Transverse colon (tissue), 4 donors: Measurements from ENCODE around the gene CDK4. TPM values are rescaled to one million over a fixed set of nuclear protein-coding genes. Genes with fewer than 3 reads are reported as not detected.

Source experiments
- DNase-seq: peaks from one replicate; pipeline ENCODE4 v3.0.0-alpha.2; 2019
- H3K27ac ChIP-seq, 4 donors: fragments of 200-600 bp; sonication (generic); 2 replicates each; pipeline ENCODE4 v1.5.1; 2016 to 2018; ENCODE audit warnings: inconsistent platforms in 4 of 4
- H3K27me3 ChIP-seq: fragments of 200-600 bp; sonication (generic); 2 replicates; pipeline ENCODE4 v1.5.1; 2017; ENCODE audit warnings: inconsistent platforms
- H3K36me3 ChIP-seq, 4 donors: fragments of 200-600 bp; sonication (generic); 2 replicates each; pipeline ENCODE4 v1.5.1; 2017 to 2019; ENCODE audit warnings: inconsistent platforms in 4 of 4
- H3K4me1 ChIP-seq, 4 donors: fragments of 200-600 bp; sonication (generic); 2 replicates each; pipeline ENCODE4 v1.5.1; 2017 to 2020; ENCODE audit warnings: inconsistent platforms in 4 of 4
- H3K4me3 ChIP-seq, 4 donors: fragments of 200-600 bp; sonication (generic); 1 replicate in 1 of 4; 2 replicates in 3 of 4; pipeline versions ENCODE4 v1.5.1 to v1.6.1; 2017 to 2019; ENCODE audit warnings: inconsistent platforms in 4 of 4
- H3K9me3 ChIP-seq, 2 donors: fragments of 200-600 bp; sonication (generic); 2 replicates each; pipeline ENCODE4 v1.5.1; 2017 to 2019; ENCODE audit warnings: inconsistent platforms in 2 of 2
- CTCF ChIP-seq, 5 experiments: fragments of 200-600 bp in 3 of 5; fragments of 450-650 bp in 2 of 5; sonication (generic) in 3 of 5; IDR thresholded peaks; 1 replicate in 2 of 5; 2 replicates in 3 of 5; pipeline ENCODE4 v1.5.1; 2016 to 2017; ENCODE audit warnings: antibody characterized with exemption in 5 of 5, inconsistent platforms in 3 of 5, mild to moderate bottlenecking in 2 of 5, moderate library complexity in 1 of 5
- EP300 ChIP-seq: sonication (generic); formaldehyde crosslinking; IDR thresholded peaks from one replicate; pipeline ENCODE4 v1.6.1; 2017; ENCODE audit warnings: antibody characterized with exemption, low read depth
- POLR2A ChIP-seq: fragments of 450-650 bp; IDR thresholded peaks from one replicate; pipeline ENCODE4 v1.6.1; 2016; ENCODE audit warnings: antibody characterized with exemption, mild to moderate bottlenecking, moderate library complexity
- POLR2AphosphoS5 ChIP-seq, 3 donors: sonication (generic); formaldehyde crosslinking; IDR thresholded peaks; one replicate each; pipeline ENCODE4 v1.6.1; 2016; ENCODE audit warnings: antibody characterized with exemption in 3 of 3
- WGBS, 2 donors: methylation state at CpG; one replicate each; pipeline ENCODE4 v1.1.5; 2018; ENCODE audit warnings: low coverage in 1 of 2; 5-methylcytosine and 5-hydroxymethylcytosine counted together
- in situ Hi-C, 4 donors: fragments of 200-750 bp; cut with MboI; loops; one replicate each; pipeline versions ENCODE4 v1.15.0 to v1.15.1; 2017; ENCODE audit warnings: low sequenced_read_pairs in 3 of 4, low pct_ligation_motif_present in 1 of 4, low pct_unique_long_range_greater_than_20kb in 1 of 4
- intact Hi-C: fragments of 100-400 bp; cut with DNase I; formaldehyde crosslinking; loops from one replicate; pipeline ENCODE4 v1.15.1; 2023; ENCODE audit warnings: low total_unique reads
- total RNA-seq, 4 donors: library from RNA; depleted of rRNA; stranded (reverse); fragments of >200 nt; gene quantifications; one replicate each; pipeline ENCODE4 v1.1.0, GENCODE V29; 2016

CDK4 gene
- total RNA-seq, 4 donors from 2014 or later: 20.9 to 194 (median 47.8) TPM

GRCh38 chr12:57698414-57698813, 53.7 kb downstream of the CDK4 start:
- in situ Hi-C loops: no loop called here
- DNase-seq: no peak
- 91 to 100% methylated on average over 1 to 3 of the region's 3 CpGs for WGBS, 2 donors
- Histone ChIP-seq H3K4me1 (peaks cover 0 to 13% (median 11%) of the 10 kb centered on the region in 4 donors), H3K27me3 (no peaks in the 10 kb centered on the region), H3K27ac (no peak overlapping the region), H3K4me3 (no peak overlapping the region), H3K9me3 (no peaks in the 10 kb centered on the region), H3K36me3 (peaks cover 0 to 38% (median 13%) of the 10 kb centered on the region in 4 donors)
- TF ChIP-seq EP300: no peak
- TF ChIP-seq POLR2A: no peak
- TF ChIP-seq CTCF (IDR thresholded peaks at IDR 0.05): no peak
- TF ChIP-seq POLR2AphosphoS5 (IDR thresholded peaks at IDR 0.05): no peak
- intact Hi-C loops: no loop called here

Other genes starting within 250 kb of the CDK4 start
- 100 to 1,000 TPM in 2 of 4 donors, 10 to 100 TPM in 2; 27.6 to 338 (median 67.6) TPM for gene DDIT3, start 231.8 kb downstream of the CDK4 start, total RNA-seq
- gene MBD6, start 229.5 kb downstream of the CDK4 start, total RNA-seq: 100 to 1,000 TPM in 1 of 4 donors, 10 to 100 TPM in 3; 36.6 to 155 (median 51.0) TPM
- gene DCTN2, start 205.1 kb downstream of the CDK4 start, total RNA-seq: 100 to 1,000 TPM; 154 to 344 (median 175) TPM
- gene KIF5A, start 202.3 kb downstream of the CDK4 start, total RNA-seq: 1 to 10 TPM; 1.3 to 6.2 (median 1.6) TPM
- 100 to 1,000 TPM in 1 of 4 donors, 10 to 100 TPM in 3; 38.4 to 308 (median 45.8) TPM for gene PIP4K2C, start 161.1 kb downstream of the CDK4 start, total RNA-seq
- gene DTX3, start 147.5 kb downstream of the CDK4 start, total RNA-seq: 10 to 100 TPM in 1 of 4 donors, 1 to 10 TPM in 3; 8.0 to 10.9 (median 9.6) TPM
- gene ARHGEF25, start 140.9 kb downstream of the CDK4 start, total RNA-seq: 10 to 100 TPM in 3 of 4 donors, 1 to 10 TPM in 1; 6.6 to 35.9 (median 15.3) TPM
- 1 to 10 TPM in 2 of 4 donors, under 1 TPM in 1, not detected in 1; 0.68 to 6.4 (median 2.1) TPM for gene B4GALNT1, start 119.1 kb downstream of the CDK4 start, total RNA-seq
- 100 to 1,000 TPM; 187 to 362 (median 249) TPM for gene OS9, start 58.2 kb downstream of the CDK4 start, total RNA-seq
- 100 to 1,000 TPM in 1 of 4 donors, 1 to 10 TPM in 3; 1.2 to 125 (median 5.6) TPM for gene AGAP2, start 13.6 kb downstream of the CDK4 start, total RNA-seq
- 10 to 100 TPM; 20.6 to 73.3 (median 42.8) TPM for gene TSPAN31, start 7.3 kb downstream of the CDK4 start, total RNA-seq
- gene MARCHF9, start 2.8 kb upstream of the CDK4 start, total RNA-seq: 10 to 100 TPM in 2 of 4 donors, 1 to 10 TPM in 2; 1.5 to 24.1 (median 9.5) TPM
- 1 to 10 TPM in 2 of 4 donors, under 1 TPM in 1, not detected in 1; 0.40 to 2.5 (median 2.3) TPM for gene CYP27B1, start 14.8 kb upstream of the CDK4 start, total RNA-seq
- gene METTL1, start 19.8 kb upstream of the CDK4 start, total RNA-seq: 1 to 10 TPM; 4.1 to 7.1 (median 4.5) TPM
- 1 to 10 TPM; 1.9 to 6.7 (median 4.3) TPM for gene EEF1AKMT3, start 20.3 kb upstream of the CDK4 start, total RNA-seq
- 10 to 100 TPM in 3 of 4 donors, 1 to 10 TPM in 1; 1.4 to 23.2 (median 18.9) TPM for gene TSFM, start 30.5 kb upstream of the CDK4 start, total RNA-seq
- 10 to 100 TPM in 2 of 4 donors, 1 to 10 TPM in 2; 3.0 to 21.1 (median 9.1) TPM for gene AVIL, start 66.4 kb upstream of the CDK4 start, total RNA-seq
- 100 to 1,000 TPM; 174 to 268 (median 231) TPM for gene CTDSP2, start 94.4 kb upstream of the CDK4 start, total RNA-seq
- 10 to 100 TPM in 3 of 4 donors, under 1 TPM in 1; 0.80 to 41.8 (median 24.5) TPM for gene ATP23, start 189.3 kb upstream of the CDK4 start, total RNA-seq